HUES6 (cell line): ENCODE measurements around the gene KIF1B.
"Not testable (repeated sequence)": the region's sequence is repeated elsewhere in the genome, so short reads cannot be mapped to it uniquely, and the experiment has no call there.

Experiments
- H3K27ac ChIP-seq: 2 replicates; pipeline ENCODE4 v1.7.0; 2013; ENCODE audit warnings: low read depth, mild to moderate bottlenecking, low read length, inconsistent platforms
- H3K27me3 ChIP-seq: 2 replicates; pipeline ENCODE4 v1.6.1; 2013; ENCODE audit warnings: low read length; ENCODE audit not compliant: control insufficient read depth, insufficient read depth
- H3K36me3 ChIP-seq: 2 replicates; pipeline ENCODE4 v1.6.1; 2013; ENCODE audit warnings: low read length; ENCODE audit not compliant: control insufficient read depth, insufficient read depth
- H3K4me1 ChIP-seq: 2 replicates; pipeline ENCODE4 v1.6.1; 2013; ENCODE audit warnings: low read length; ENCODE audit not compliant: control insufficient read depth, insufficient read depth
- H3K4me3 ChIP-seq: 2 replicates; pipeline ENCODE4 v1.5.1; 2013; ENCODE audit warnings: low read depth, low read length
- H3K9ac ChIP-seq: one replicate; pipeline ENCODE4 v1.6.1; 2013; ENCODE audit warnings: mild to moderate bottlenecking, low read length
- H3K9me3 ChIP-seq: 2 replicates; pipeline ENCODE4 v1.6.1; 2013; ENCODE audit warnings: low read depth, low read length; ENCODE audit not compliant: control insufficient read depth, insufficient read depth

Gene KIF1B

DNA sequence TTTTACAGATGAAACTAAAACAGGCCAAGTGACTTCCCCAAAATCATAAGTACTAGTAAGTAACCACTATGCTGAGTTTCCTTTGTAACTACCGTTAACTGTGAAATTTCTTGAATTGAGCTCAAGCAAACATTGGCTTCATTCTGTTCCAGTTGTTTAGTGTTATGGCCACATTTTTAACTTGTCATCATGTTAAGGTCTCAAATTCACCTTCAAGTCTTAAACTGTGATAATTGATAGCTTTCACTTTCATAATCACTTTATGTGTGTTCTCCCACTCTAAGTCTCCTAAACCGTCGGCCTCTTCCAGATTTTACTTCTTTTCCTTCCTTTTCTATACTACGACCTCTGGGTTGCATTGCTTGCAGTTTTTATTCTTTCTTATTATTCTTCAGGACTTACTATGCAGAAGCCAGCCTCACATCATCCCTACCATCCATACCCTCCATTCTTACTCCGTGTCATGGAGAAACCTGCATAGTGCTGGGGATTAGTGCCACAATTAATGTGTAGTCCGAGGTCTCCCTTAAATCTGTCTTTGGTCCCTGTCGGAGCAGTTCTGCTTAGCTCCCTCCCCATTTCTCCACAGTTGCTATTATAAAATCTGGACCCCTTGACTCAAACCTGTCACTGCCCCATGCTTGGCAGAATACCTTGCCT lies 5.8 kb downstream of the KIF1B start:
- Histone ChIP-seq H3K9me3 (no peaks in the 10 kb centered on the region), H3K4me1 (peaks cover 19% of the 10 kb centered on the region), H3K4me3 (no peak overlapping the region), H3K27me3 (no peaks in the 10 kb centered on the region), H3K36me3 (no peaks in the 10 kb centered on the region), H3K27ac (no peak overlapping the region), H3K9ac (no peak overlapping the region)

DNA sequence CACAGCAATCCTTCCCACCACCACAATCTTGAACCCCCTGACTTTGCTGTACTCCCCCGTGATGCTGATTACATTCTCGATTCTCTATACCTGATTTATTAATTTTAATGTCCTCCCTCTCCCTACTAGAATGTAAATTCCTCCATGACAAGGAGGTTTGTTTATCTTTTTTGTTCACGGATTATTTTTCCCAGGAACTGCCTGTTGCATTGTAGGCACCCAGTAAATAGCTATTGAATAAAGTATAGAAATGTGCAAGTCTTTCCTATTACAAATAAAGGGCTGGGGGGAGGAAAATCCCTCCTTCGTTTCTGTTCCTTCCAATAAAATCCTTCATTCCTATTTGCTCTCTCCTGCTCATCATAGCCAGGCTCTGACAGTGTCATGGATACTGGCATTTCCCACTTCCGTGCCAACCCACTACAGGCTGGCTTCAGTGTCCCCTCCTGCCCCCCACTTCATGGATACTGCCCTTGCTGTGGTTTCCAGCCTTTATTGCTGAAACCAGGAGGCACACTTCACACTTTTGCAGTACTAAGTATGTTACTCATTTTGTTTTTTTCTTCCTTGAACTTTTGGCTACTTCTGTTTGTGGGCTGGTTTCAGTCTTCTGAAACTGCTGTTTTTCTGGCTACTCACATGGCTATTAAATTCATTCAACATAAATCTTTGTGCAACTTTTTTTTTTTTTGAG lies 7.5 kb downstream of the KIF1B start:
- no peaks in the 10 kb centered on the region for H3K27me3 ChIP-seq
- 0 out of 2 replicates have a peak, but pooled peaks cover 3% of the 10 kb centered on the region for H3K9me3 ChIP-seq
- H3K4me3 ChIP-seq: no peak overlapping the region
- H3K4me1 ChIP-seq: peaks cover 11% of the 10 kb centered on the region
- H3K9ac ChIP-seq: no peak overlapping the region
- no peaks in the 10 kb centered on the region for H3K36me3 ChIP-seq
- no peak overlapping the region for H3K27ac ChIP-seq

DNA sequence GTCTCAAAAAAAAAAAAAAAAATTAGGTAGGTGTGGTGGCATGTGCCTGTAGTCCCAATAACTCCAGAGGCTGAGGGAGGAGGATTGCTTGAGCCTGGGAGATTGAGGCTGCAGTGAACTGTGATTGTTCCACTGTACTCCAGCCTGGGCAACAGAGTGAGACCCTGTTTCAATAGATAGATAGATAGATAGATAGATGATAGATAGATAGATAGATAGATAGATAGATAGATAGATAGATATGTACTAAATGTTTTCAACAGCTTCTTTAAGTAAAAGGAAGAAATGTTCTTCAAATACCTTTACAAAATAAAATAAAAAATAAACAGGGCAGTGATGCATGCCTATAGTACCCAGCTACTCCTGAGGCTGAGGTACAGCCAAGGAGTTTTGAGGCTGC lies 9.8 kb downstream of the KIF1B start:
- no peak overlapping the region for H3K9ac ChIP-seq
- peaks cover 3% of the 10 kb centered on the region; the same call in 1 of the 2 replicates for H3K4me1 ChIP-seq
- no peaks in the 10 kb centered on the region for H3K27me3 ChIP-seq
- peaks cover 16% of the 10 kb centered on the region for H3K9me3 ChIP-seq
- no peak overlapping the region for H3K4me3 ChIP-seq
- peaks cover 5% of the 10 kb centered on the region; the same call in 1 of the 2 replicates for H3K36me3 ChIP-seq
- no peak overlapping the region for H3K27ac ChIP-seq

DNA sequence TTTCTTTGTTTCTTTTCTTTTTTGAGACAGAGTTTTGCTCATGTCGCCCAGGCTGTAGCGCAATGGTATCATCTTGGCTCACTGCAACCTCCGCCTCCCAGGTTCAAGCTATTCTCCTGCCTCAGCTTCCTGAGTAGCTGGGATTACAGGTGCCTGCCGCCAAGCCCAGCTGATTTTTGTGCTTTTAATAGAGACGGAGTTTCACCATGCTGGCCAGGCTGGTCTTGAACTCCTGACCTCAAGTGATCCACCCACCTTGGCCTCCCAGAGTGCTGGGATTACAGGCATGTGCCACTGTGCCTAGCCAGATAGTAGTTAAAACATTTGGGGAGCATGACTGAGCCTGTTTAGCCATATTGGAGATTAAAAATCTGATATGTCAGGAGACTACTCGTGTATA lies 10.3 kb downstream of the KIF1B start:
- not testable (repeated sequence) for H3K9ac ChIP-seq, H3K36me3 ChIP-seq, H3K4me1 ChIP-seq, H3K4me3 ChIP-seq, H3K27ac ChIP-seq, H3K27me3 ChIP-seq
- peaks cover 16% of the 10 kb centered on the region for H3K9me3 ChIP-seq

DNA sequence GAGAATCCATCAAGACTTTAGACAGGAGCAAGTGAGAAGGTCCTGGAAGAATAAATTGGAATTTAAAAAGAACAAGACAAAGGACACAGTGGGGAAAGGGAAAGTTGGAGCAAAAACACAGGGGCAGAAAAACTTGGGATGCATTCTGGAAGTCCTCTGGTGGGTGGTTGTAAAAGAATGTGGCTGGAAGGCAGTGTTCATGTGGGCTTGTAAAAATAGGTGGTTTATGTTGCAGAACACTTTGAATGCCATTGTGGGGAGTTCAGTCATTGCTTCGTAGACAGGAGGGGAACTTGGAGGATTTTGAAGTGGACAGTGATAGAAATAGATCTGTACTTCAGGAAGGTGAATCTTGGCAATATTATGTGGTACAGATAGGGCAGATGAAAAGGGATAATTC lies 15.2 kb downstream of the KIF1B start:
- no peak overlapping the region for H3K27ac ChIP-seq
- H3K9ac ChIP-seq: no peak overlapping the region
- no peaks in the 10 kb centered on the region for H3K27me3 ChIP-seq
- no peaks in the 10 kb centered on the region for H3K4me1 ChIP-seq
- peaks cover 5% of the 10 kb centered on the region; the same call in 1 of the 2 replicates for H3K36me3 ChIP-seq
- peaks cover 16% of the 10 kb centered on the region for H3K9me3 ChIP-seq
- no peak overlapping the region for H3K4me3 ChIP-seq

DNA sequence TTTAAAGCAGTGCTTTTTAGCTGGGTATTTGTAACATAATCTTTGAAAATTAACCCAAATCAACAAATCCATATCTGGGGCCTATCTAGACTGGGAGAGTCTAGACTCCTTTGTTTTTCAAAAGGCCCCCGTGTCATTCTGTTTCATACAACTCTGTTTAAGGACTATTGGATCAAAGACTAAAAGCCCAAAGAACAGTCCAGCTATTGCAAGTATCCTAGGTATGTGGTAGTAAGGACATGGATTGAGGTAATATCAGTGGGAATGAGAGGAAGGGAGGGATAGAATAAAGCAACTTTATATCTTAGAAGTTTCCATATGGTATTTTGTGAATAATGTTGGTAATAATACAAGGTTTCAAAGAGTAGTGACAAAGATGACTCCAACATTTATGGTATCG lies 18.2 kb downstream of the KIF1B start:
- no peak overlapping the region for H3K9ac ChIP-seq
- no peak overlapping the region for H3K4me3 ChIP-seq
- H3K9me3 ChIP-seq: peaks cover 11% of the 10 kb centered on the region
- H3K27me3 ChIP-seq: no peaks in the 10 kb centered on the region
- H3K4me1 ChIP-seq: no peaks in the 10 kb centered on the region
- no peak overlapping the region for H3K27ac ChIP-seq
- peaks cover 11% of the 10 kb centered on the region for H3K36me3 ChIP-seq

DNA sequence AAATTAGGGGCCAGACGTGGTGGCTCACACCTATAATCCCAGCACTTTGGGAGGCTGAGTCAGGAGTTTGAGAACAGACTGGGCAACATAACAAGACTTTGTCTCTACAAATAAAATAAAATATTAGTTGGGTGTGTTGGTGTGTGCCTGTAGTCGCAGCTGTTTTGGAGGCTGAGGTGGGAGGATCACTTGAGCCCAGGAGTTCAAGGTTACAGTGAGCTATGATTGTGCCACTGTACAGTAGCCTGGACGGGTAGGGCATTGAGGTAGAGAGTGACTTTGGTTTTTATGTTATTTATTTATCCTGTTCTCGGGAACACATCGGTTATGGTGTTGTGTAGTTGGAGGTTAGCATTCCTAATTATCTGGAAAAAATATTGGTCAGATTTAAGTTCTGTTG lies 19.5 kb downstream of the KIF1B start:
- Histone ChIP-seq H3K9me3 (peaks cover 2% of the 10 kb centered on the region), H3K9ac (no peak overlapping the region), H3K4me3 (no peak overlapping the region), H3K4me1 (no peaks in the 10 kb centered on the region), H3K27ac (no peak overlapping the region), H3K27me3 (no peaks in the 10 kb centered on the region), H3K36me3 (peaks cover 12% of the 10 kb centered on the region)

DNA sequence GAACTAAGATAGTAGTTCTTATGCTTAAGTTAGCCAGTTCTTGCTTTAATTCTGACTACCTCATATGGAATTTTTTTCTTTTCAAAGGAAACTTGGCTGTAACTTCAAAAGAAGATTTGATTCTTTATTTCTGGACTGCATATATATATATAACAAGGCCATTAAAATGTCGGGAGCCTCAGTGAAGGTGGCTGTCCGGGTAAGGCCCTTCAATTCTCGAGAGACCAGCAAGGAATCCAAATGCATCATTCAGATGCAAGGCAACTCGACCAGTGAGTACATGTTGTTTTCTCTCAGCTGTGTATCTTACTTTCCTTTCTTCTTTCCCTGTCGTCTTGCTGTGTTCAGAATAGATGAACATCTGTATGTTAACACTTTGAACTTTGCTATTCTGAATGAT lies 21.8 kb downstream of the KIF1B start:
- H3K27ac ChIP-seq: no peak overlapping the region
- no peaks in the 10 kb centered on the region for H3K4me1 ChIP-seq
- no peaks in the 10 kb centered on the region for H3K27me3 ChIP-seq
- no peak overlapping the region for H3K4me3 ChIP-seq
- H3K9ac ChIP-seq: no peak overlapping the region
- no peaks in the 10 kb centered on the region for H3K9me3 ChIP-seq
- H3K36me3 ChIP-seq: peaks cover 19% of the 10 kb centered on the region

DNA sequence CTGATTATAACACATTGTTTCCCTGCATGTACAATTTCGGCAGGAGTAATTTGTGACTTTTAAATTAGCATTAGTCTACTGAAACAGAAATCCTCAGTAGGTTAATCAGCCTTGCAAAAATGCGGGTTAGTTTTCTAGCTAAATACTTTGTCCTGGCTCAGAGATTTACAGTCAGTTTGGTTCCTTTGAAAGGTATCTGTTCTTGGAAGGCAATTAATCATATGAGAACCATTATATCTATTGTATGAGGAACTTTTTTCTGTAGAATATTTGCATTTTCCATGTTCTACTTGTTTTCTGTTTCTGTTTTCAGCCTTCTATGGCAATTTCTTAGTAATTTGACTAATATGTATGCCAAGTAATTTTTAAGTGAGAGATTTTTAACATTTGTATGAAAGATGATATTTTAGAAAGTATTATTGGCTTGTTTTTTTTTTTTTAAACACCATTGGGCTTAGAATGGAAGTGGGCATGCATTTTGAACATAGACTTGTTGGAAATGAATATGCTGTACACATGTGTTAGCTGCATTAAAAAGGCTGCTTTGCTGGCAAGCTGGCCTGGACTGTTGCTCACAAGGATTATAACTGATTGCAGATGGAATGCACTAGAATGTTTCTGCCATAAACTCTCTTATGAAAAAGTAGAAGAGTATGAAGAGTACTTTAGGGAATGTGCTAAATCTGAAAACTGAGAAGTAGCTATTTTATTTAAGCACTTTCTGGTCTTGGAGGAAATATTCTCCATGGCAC lies 26.2 kb downstream of the KIF1B start:
- Histone ChIP-seq H3K4me3 (no peak overlapping the region), H3K27me3 (no peaks in the 10 kb centered on the region), H3K9me3 (no peaks in the 10 kb centered on the region), H3K9ac (no peak overlapping the region), H3K4me1 (no peaks in the 10 kb centered on the region), H3K36me3 (peaks cover 23% of the 10 kb centered on the region), H3K27ac (no peak overlapping the region)

DNA sequence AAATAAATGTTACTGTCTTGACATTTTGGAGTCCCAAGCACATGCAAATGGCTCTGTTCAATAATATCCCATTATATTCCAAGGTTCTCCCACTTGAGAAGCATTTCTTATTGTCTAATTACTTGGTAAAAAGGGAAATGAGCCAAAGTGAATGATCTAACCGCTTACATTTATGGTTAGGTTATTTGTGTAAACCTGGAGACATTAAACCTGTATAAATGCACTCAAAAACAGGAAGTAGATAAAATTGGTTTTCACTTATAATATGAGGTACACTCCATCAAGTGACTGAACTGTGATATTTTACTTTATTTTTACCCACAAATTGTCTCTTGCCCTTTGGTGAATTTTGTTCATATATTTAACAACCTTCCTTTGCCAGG lies 26.8 kb downstream of the KIF1B start:
- Histone ChIP-seq H3K9me3 (no peaks in the 10 kb centered on the region), H3K27me3 (no peaks in the 10 kb centered on the region), H3K27ac (no peak overlapping the region), H3K4me1 (no peaks in the 10 kb centered on the region), H3K36me3 (peaks cover 20% of the 10 kb centered on the region), H3K4me3 (no peak overlapping the region), H3K9ac (no peak overlapping the region)

DNA sequence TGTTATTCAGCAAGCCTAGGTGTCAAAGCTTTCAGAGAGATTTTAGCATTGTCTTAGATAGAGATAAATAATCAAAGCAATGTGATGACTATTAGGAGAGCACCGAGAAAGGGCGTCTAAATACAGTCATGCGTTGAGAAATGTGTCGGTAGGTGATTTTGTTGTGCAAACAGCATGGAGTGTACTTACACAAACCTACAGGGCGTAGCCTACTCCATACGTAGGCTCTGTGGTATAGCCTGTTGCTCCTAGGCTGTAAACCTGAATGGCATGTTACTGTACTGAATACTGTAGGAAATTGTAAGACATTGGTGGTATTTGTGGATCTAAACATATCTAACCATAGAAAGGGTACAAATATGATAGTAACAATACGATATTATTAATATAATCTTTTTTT lies 31.8 kb downstream of the KIF1B start:
- Histone ChIP-seq H3K4me1 (no peaks in the 10 kb centered on the region), H3K27me3 (no peaks in the 10 kb centered on the region), H3K27ac (no peak overlapping the region), H3K4me3 (no peak overlapping the region), H3K9ac (no peak overlapping the region), H3K9me3 (no peaks in the 10 kb centered on the region), H3K36me3 (peaks cover 11% of the 10 kb centered on the region)
